ENCODE results near the gene ZCCHC9. TPM values are rescaled to one million over a fixed set of nuclear protein-coding genes. Genes with fewer than 3 reads are reported as not detected.

ZCCHC9 gene
- total RNA-seq = 12.8 and 16.3 TPM in 2 replicates

GRCh38 chr5:81301271-81302015, at the start of gene ZCCHC9:
TSS of gene ZCCHC9 (plus strand) at chr5:81301587. CDS start at chr5:81304758, 3,171 bp downstream.

Other genes with a start within 250 kb of the ZCCHC9 start
- 0.19 TPM in 1 of 2 replicates, not detected in the other for gene CKMT2, start 68.3 kb upstream of the ZCCHC9 start, total RNA-seq
- not detected in 2 replicates for gene ACOT12, start 92.5 kb downstream of the ZCCHC9 start, total RNA-seq

Data from endothelial cell of coronary artery (primary cell).